HUES6 (cell line): Measurements from ENCODE around the gene ANXA1.

Experiments
- H3K27ac ChIP-seq: 2 replicates; pipeline ENCODE4 v1.7.0; 2013; ENCODE audit warnings: low read depth, mild to moderate bottlenecking, low read length, inconsistent platforms
- H3K27me3 ChIP-seq: 2 replicates; pipeline ENCODE4 v1.6.1; 2013; ENCODE audit warnings: low read length; ENCODE audit not compliant: control insufficient read depth, insufficient read depth
- H3K36me3 ChIP-seq: 2 replicates; pipeline ENCODE4 v1.6.1; 2013; ENCODE audit warnings: low read length; ENCODE audit not compliant: control insufficient read depth, insufficient read depth
- H3K4me1 ChIP-seq: 2 replicates; pipeline ENCODE4 v1.6.1; 2013; ENCODE audit warnings: low read length; ENCODE audit not compliant: control insufficient read depth, insufficient read depth
- H3K4me3 ChIP-seq: 2 replicates; pipeline ENCODE4 v1.5.1; 2013; ENCODE audit warnings: low read depth, low read length
- H3K9ac ChIP-seq: one replicate; pipeline ENCODE4 v1.6.1; 2013; ENCODE audit warnings: mild to moderate bottlenecking, low read length
- H3K9me3 ChIP-seq: 2 replicates; pipeline ENCODE4 v1.6.1; 2013; ENCODE audit warnings: low read depth, low read length; ENCODE audit not compliant: control insufficient read depth, insufficient read depth

ANXA1 gene

DNA sequence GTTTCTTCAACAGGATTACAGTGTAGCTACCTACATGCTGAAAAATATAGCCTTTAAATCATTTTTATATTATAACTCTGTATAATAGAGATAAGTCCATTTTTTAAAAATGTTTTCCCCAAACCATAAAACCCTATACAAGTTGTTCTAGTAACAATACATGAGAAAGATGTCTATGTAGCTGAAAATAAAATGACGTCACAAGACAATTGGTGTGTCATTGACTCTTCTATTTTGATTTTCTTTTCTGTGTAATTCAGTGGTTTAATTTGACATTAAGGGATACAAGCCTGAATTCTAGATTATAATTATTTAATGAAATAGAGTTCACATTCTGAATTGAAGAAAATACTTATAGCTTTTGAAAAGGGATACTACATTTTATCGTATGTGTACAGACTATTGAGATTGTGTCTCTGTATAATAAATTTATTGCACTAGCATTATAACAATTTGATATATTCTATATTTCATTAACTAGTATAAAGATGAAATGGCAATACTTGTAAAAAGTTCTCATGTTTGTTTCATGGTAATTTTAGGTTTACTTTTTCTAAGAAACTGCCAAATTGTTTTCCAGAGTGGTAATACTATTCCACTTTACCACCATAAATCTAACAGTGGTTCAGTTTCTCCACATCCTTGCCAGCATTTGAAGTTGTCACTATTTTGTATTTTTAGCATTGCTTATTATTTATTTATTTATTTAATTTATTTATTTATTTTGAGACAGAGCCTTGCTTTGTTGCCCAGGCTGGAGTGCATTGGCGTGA, 18.7 kb downstream of the ANXA1 start:
- no peaks in the 10 kb centered on the region for H3K9me3 ChIP-seq
- peaks cover 2% of the 10 kb centered on the region; the same call in 1 of the 2 replicates for H3K36me3 ChIP-seq
- H3K27me3 ChIP-seq: no peaks in the 10 kb centered on the region
- H3K27ac ChIP-seq: no peak overlapping the region
- H3K4me3 ChIP-seq: no peak overlapping the region
- H3K4me1 ChIP-seq: no peaks in the 10 kb centered on the region
- H3K9ac ChIP-seq: no peak overlapping the region

DNA sequence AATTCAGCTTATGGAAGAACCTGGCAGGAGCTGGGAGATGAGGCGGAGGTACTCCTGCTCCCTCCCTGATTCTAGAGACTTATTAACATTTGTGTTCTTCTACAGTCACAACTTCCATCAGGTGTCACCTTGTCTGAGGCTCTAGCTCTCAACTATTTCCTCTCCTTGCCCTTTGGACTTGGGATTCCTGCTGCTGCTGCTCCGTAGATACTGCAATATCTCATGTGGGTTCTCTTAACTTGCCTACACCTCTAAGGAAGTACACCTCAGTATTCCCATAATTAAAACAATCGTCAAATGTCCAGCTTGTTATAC, 21.2 kb downstream of the ANXA1 start:
- Histone ChIP-seq H3K27ac (no peak overlapping the region), H3K4me1 (no peaks in the 10 kb centered on the region; the same call in 1 of the 2 replicates), H3K9ac (no peak overlapping the region), H3K4me3 (no peak overlapping the region), H3K36me3 (no peaks in the 10 kb centered on the region), H3K9me3 (no peaks in the 10 kb centered on the region), H3K27me3 (no peaks in the 10 kb centered on the region)

DNA sequence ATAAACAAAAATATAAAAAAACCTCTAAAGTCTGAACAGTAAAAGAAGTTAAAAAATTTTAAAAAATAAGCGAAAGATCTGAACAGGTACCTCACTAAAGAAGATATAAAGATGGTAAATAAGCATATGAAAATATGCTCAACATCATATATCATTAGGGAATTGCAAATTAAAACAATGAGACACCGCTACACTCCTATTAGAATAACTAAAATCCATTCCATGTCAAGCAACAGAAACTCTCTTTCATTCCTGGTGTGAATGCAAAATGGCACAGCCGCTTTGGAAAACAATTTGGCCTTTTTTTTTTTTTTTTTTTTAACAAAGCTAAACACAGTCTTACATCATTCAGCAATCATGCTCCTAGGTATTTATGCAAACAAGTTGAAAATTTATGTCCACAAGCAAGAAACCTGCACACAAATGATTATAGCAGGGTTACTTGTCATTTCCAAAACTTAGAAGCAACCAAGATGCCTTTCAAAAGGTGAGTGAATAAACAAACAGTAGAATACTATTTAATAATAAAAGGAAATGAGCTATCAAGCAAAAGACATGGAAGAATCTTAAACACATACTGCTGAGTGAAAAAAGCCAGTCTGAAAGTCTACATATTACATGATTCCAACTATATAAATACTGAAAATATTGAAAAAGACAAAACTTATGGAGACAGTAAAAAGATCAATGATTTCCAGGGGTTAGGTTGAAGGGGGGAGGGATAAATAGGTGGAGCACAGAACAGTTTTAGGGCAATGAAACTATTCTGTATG, 22.1 kb downstream of the ANXA1 start:
- Histone ChIP-seq H3K9me3 (no peaks in the 10 kb centered on the region), H3K36me3 (no peaks in the 10 kb centered on the region), H3K27ac (no peak overlapping the region), H3K4me1 (no peaks in the 10 kb centered on the region; the same call in 1 of the 2 replicates), H3K4me3 (no peak overlapping the region), H3K27me3 (no peaks in the 10 kb centered on the region), H3K9ac (no peak overlapping the region)

- Histone ChIP-seq H3K27me3 (no peaks in the 10 kb centered on the region), H3K9me3 (no peaks in the 10 kb centered on the region), H3K9ac (no peak overlapping the region), H3K36me3 (no peaks in the 10 kb centered on the region), H3K4me1 (peaks cover 3% of the 10 kb centered on the region; the same call in 1 of the 2 replicates), H3K4me3 (no peak overlapping the region), H3K27ac (no peak overlapping the region)
These were observed 22.8 kb downstream of the ANXA1 start for GRCh38 chr9:73174330-73174980.

- Histone ChIP-seq H3K36me3 (no peaks in the 10 kb centered on the region), H3K9me3 (no peaks in the 10 kb centered on the region), H3K9ac (no peak overlapping the region), H3K27ac (no peak overlapping the region), H3K4me1 (peaks cover 7% of the 10 kb centered on the region; the same call in 1 of the 2 replicates), H3K4me3 (no peak overlapping the region), H3K27me3 (no peaks in the 10 kb centered on the region)
These were observed 24.8 kb downstream of the ANXA1 start for GRCh38 chr9:73176450-73176875.

- H3K9me3 ChIP-seq: no peaks in the 10 kb centered on the region
- H3K27me3 ChIP-seq: no peaks in the 10 kb centered on the region
- peaks cover 7% of the 10 kb centered on the region; the same call in 1 of the 2 replicates for H3K4me1 ChIP-seq
- H3K9ac ChIP-seq: no peak overlapping the region
- no peak overlapping the region for H3K27ac ChIP-seq
- H3K4me3 ChIP-seq: no peak overlapping the region
- no peaks in the 10 kb centered on the region for H3K36me3 ChIP-seq
These were observed 26.4 kb downstream of the ANXA1 start for GRCh38 chr9:73178044-73178443.

DNA sequence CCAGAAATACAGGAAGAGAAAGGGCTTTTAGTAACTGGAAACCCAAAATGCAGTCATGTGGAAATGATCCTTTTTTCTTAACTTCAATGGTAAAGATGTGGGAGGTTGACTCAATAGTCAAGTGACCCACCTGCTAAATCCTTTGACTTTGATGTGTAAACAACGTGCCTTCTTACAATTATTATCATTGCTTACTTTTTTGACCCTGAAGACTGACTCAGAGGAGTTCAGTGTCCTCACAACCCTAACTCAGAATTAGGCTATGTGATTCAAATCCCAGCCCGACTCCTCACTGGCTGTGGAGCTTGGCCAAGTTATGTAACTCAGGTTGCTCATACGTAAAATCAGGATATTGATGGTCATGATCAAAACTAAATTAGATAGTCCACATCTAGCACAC, 27.9 kb downstream of the ANXA1 start:
- no peak overlapping the region for H3K9ac ChIP-seq

DNA sequence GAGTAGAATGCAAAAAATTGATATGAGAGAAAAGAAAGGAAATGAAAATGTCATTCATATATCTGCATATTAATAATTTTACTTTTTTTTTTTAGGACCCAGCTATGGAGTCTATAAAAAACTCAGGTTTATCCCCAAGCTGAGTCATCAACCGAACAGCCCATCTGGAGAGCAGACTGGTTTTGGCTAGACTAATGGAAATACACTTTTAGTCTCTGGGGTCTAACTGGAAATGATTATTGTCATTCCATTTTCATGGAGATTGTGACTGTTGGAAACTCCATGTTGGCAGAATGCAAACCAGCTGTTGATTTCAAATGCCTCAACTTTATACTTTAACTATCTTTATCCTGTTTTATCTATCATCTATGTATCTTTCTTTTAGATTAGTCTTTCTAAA, 28.7 kb downstream of the ANXA1 start:
- no peaks in the 10 kb centered on the region for H3K9me3 ChIP-seq
- no peak overlapping the region for H3K4me3 ChIP-seq
- no peak overlapping the region for H3K9ac ChIP-seq
- no peaks in the 10 kb centered on the region for H3K27me3 ChIP-seq
- no peak overlapping the region for H3K27ac ChIP-seq
- H3K36me3 ChIP-seq: no peaks in the 10 kb centered on the region
- peaks cover 7% of the 10 kb centered on the region; the same call in 1 of the 2 replicates for H3K4me1 ChIP-seq

More for the DNA sequence above, 27.9 kb downstream of the ANXA1 start:
- H3K9me3 ChIP-seq: no peaks in the 10 kb centered on the region
- H3K27me3 ChIP-seq: no peaks in the 10 kb centered on the region
- H3K4me3 ChIP-seq: no peak overlapping the region
- H3K36me3 ChIP-seq: no peaks in the 10 kb centered on the region
- peaks cover 7% of the 10 kb centered on the region; the same call in 1 of the 2 replicates for H3K4me1 ChIP-seq
- H3K27ac ChIP-seq: no peak overlapping the region

- H3K27ac ChIP-seq: no peak overlapping the region
- no peaks in the 10 kb centered on the region for H3K36me3 ChIP-seq
- no peaks in the 10 kb centered on the region for H3K9me3 ChIP-seq
- H3K4me1 ChIP-seq: peaks cover 7% of the 10 kb centered on the region; the same call in 1 of the 2 replicates
- H3K4me3 ChIP-seq: no peak overlapping the region
- H3K9ac ChIP-seq: no peak overlapping the region
- H3K27me3 ChIP-seq: no peaks in the 10 kb centered on the region
These were observed 31.3 kb downstream of the ANXA1 start for GRCh38 chr9:73182928-73183327.

DNA sequence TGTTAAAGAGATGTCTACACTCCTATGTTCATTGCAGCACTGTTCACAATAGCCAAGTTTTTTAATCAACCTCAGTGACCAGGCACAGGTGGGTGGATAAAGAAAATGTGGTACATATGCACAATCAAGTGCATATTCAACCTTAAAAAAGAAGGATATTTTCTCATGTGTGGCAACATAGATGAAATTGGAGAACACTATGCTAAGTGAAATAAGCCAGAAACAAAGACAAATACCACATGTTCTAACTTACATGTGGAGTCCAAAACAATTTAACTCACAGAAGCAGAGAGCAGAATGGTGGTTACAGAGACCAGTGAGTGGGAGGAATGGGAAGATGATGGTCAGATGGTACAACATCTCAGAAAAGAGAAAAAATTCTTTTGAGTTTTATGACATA, 31.8 kb downstream of the ANXA1 start:
- Histone ChIP-seq H3K4me3 (no peak overlapping the region), H3K27me3 (no peaks in the 10 kb centered on the region), H3K4me1 (peaks cover 7% of the 10 kb centered on the region; the same call in 1 of the 2 replicates), H3K36me3 (no peaks in the 10 kb centered on the region), H3K27ac (no peak overlapping the region), H3K9me3 (no peaks in the 10 kb centered on the region), H3K9ac (no peak overlapping the region)
